ENCODE data around the gene LRRC49. TPM values are rescaled to one million over a fixed set of nuclear protein-coding genes. Genes with fewer than 3 reads are reported as not detected.
"Not testable (repeated sequence)": the region's sequence is repeated elsewhere in the genome, so short reads cannot be mapped to it uniquely, and the experiment has no call there.

The LRRC49 gene
- total and polyA plus RNA-seq, 11 donors: 13.3 to 123 (median 60.3) TPM

DNA sequence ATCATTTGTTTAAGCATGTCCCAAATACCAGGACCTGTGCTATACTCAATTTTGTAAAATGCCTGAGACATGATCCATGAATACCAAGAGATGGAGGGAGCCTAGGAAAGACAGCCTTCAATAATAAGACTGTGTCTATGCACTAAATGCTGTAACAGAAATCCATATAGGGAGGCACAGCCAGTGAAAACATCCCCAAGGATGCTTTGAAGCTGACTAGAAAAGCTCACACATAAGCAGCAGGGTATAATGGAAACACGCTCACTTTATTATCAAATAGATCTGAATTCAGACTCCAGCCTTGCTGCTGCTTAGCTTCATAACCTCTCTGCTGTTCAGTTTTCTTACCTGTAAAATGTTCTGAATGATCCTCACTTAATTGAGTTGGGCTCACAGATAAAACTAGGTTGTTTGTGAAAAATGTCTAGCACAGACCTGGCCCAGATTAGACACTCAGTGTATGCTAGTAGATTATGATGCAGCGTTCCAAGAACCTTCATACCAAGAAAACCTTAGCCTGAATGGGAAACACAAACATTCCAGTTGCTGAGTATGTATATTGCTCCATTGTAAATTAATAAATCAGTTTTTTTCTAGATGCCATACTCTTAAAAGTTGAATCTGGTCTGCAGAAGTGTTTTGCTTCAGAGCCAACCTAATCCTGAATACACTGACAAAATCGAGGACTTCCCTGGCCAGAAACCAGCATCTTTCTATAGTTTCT, 34.9 kb upstream of the LRRC49 start:
- H3K36me3 ChIP-seq: no peaks in the 10 kb centered on the region
- peaks cover 0 to 37% (median 21%) of the 10 kb centered on the region in 12 donors for H3K4me1 ChIP-seq
- DNase-seq: no peak
- no peak overlapping the region for H3K4me3 ChIP-seq
- peaks cover 0 to 16% (median 0%) of the 10 kb centered on the region in 9 donors for H3K27me3 ChIP-seq
- peak overlapping the region in 10 of 12 donors; percentile 37 to 96 (median 70) for H3K27ac ChIP-seq
- TF ChIP-seq POLR2A (IDR thresholded peaks at IDR 0.05): no peak
- H3K9me3 ChIP-seq: no peaks in the 10 kb centered on the region
- ATAC-seq: no peak
- intact Hi-C loops (cut with DNase I): no loop called here
- 86 to 88% (median 87%) methylated on average over 3 of the region's 3 CpGs for WGBS, 4 donors

DNA sequence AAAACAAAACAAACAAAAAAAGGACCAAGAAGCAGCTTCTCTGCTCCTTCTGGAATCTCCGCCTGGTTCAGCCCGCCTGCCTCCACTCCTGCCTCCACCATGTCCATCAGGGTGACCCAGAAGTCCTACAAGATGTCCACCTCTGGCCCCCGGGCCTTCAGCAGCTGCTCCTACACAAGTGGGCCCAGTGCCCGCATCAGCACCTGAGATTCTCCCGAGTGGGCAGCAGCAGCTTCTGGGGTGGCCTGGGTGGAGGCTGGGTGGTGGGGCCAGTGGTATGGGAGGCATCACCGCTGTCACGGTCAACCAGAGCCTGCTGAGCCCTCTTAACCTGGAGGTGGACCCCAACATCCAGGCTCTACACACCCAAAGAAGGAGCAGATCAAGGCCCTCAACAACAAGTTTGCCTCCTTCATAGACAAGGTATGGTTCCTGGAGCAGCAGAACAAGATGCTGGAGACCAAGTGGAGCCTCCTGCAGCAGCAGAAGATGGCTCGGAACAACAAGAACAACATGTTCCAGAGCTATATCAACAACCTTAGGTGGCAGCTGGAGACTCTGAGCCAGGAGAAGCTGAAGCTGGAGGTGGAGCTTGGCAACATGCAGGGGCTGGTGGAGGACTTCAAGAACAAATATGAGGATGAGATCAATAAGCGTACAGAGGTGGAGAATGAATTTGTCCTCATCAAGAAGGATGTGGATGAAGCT, 33.9 kb upstream of the LRRC49 start:
- Histone ChIP-seq H3K27ac (peak overlapping the region in 5 of 12 donors; percentile 3 to 27 (median 20)), H3K4me1 (peaks cover 0 to 36% (median 21%) of the 10 kb centered on the region in 12 donors)
- ATAC-seq; H3K36me3 ChIP-seq; intact Hi-C loops (cut with DNase I); DNase-seq; H3K9me3 ChIP-seq; H3K4me3 ChIP-seq; H3K27me3 ChIP-seq: not testable (repeated sequence)
- 90 to 94% (median 92%) methylated on average over 9 of the region's 9 CpGs for WGBS, 4 donors

DNA sequence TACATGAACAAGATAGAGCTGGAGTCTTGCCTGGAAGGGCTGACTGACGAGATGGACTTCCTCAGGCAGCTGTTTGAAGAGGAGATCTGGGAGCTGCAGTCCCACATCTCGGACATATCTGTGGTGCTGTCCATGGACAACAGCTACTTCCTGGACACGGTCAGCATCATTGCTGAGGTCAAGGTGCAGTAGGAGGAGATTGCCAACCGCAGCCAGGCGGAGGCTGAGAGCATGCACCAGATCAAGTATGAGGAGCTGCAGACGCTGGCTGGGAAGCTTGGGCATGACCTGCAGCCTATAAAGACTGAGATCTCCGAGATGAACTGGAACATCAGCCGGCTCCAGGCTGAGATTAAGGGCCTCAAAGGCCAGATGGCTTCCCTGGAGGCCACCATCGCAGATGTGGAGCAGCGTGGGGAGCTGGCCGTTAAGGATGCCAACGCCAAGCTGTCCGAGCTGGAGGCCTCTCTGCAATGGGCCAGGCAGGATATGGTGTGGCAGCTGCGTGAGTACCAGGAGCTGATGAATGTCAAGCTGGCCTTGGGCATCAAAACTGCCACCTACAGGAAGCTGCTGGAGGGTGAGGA, 33.2 kb upstream of the LRRC49 start:
- Histone ChIP-seq H3K27ac (peak overlapping the region in 3 of 12 donors; percentile 4 to 26 (median 20)), H3K9me3 (no peaks in the 10 kb centered on the region), H3K27me3 (peaks cover 0 to 6% (median 0%) of the 10 kb centered on the region in 9 donors), H3K4me1 (peaks cover 0 to 38% (median 20%) of the 10 kb centered on the region in 12 donors), H3K4me3 (no peak overlapping the region), H3K36me3 (no peaks in the 10 kb centered on the region)
- TF ChIP-seq, protein P1, sequence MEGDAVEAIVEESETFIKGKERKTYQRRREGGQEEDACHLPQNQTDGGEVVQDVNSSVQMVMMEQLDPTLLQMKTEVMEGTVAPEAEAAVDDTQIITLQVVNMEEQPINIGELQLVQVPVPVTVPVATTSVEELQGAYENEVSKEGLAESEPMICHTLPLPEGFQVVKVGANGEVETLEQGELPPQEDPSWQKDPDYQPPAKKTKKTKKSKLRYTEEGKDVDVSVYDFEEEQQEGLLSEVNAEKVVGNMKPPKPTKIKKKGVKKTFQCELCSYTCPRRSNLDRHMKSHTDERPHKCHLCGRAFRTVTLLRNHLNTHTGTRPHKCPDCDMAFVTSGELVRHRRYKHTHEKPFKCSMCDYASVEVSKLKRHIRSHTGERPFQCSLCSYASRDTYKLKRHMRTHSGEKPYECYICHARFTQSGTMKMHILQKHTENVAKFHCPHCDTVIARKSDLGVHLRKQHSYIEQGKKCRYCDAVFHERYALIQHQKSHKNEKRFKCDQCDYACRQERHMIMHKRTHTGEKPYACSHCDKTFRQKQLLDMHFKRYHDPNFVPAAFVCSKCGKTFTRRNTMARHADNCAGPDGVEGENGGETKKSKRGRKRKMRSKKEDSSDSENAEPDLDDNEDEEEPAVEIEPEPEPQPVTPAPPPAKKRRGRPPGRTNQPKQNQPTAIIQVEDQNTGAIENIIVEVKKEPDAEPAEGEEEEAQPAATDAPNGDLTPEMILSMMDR (IDR thresholded peaks at IDR 0.05): no peak
- TF ChIP-seq POLR2A (IDR thresholded peaks at IDR 0.05): no peak
- ATAC-seq (no peak), DNase-seq (peak in 1 of 5 donors; percentile 31)
- WGBS, 4 donors: 77 to 89% (median 82%) methylated on average over 14 of the region's 14 CpGs
- intact Hi-C loops (cut with DNase I): no loop called here

DNA sequence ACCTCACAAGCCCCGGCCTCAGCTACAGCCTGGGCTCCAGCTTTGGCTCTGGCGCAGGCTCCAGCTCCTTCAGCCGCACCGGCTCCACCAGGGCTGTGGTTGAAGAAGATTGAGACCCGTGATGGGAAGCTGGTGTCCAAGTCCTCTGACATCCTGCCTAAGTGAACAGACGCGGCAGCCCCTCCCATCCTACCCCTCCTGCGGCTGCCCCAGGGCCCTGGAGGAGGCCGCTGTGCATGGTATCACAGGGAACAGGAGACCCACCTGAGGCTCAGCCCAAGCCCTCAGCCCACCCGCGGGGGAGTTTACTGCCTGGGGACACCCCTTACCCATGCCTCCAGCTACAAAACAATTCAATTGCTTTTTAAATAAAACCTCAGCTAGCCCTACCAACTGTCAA, 32.6 kb upstream of the LRRC49 start:
- Histone ChIP-seq H3K27me3 (peaks cover 0 to under 1% (median 0%) of the 10 kb centered on the region in 9 donors), H3K4me3 (no peak overlapping the region), H3K36me3 (no peaks in the 10 kb centered on the region), H3K27ac (peak overlapping the region in 1 of 12 donors; percentile 19), H3K4me1 (peaks cover 0 to 32% (median 16%) of the 10 kb centered on the region in 12 donors), H3K9me3 (no peaks in the 10 kb centered on the region)
- WGBS, 4 donors: 82 to 93% (median 90%) methylated on average over 10 to 11 of the region's 11 CpGs
- no peak for TF ChIP-seq POLR2A (IDR thresholded peaks at IDR 0.05)
- TF ChIP-seq, protein P1 (IDR thresholded peaks at IDR 0.05): no peak
- ATAC-seq: no peak
- intact Hi-C loops (cut with DNase I): no loop called here
- no peak for DNase-seq

All from heart left ventricle (tissue), 16 donors.